Endothelial cell of umbilical vein (primary cell): Measurements from ENCODE around the gene UPF2. TPM values are rescaled to one million over a fixed set of nuclear protein-coding genes. Genes with fewer than 3 reads are reported as not detected.
"Not testable (repeated sequence)": the region's sequence is repeated elsewhere in the genome, so short reads cannot be mapped to it uniquely, and the experiment has no call there.

ENCODE experiments used
- BruUV-seq: library from RNA; stranded (reverse); fragments of 400-500 nt; replicated peaks from 2 replicates; lab custom pipeline; 2021; lab: Mats Ljungman, UMichigan
- CTCF ChIA-PET: fragments of 300-600, 350-600 bp; sonication (Branson Sonifier 250); formaldehyde crosslinking; loops from one replicate; lab custom pipeline; 2021; ENCODE audit warnings: antibody characterized with exemption, inconsistent platforms; lab: Charles Lee
- POLR2A ChIA-PET: fragments of 300-600, 350-600 bp; sonication (Branson Sonifier 250); formaldehyde crosslinking; loops from one replicate; lab custom pipeline; 2021; ENCODE audit warnings: antibody characterized with exemption, inconsistent platforms; lab: Charles Lee
- DNase-seq: peaks from one replicate; pipeline ENCODE4 v3.0.0-alpha.2; 2011; ENCODE audit warnings: low read depth, low spot score
- FAIRE-seq: peaks from 2 replicates; lab custom pipeline; 2011; peaks lifted over from hg19 to GRCh38; lab: Jason Lieb, UNC
- H2AFZ ChIP-seq: 2 replicates; pipeline ENCODE4 v1.6.0; 2012; ENCODE audit warnings: low read depth, low read length, control low read depth, inconsistent platforms
- H3K27ac ChIP-seq: 2 replicates; pipeline ENCODE4 v1.5.1; 2011; ENCODE audit warnings: low read depth, mild to moderate bottlenecking, control low read depth, low read length, moderate library complexity; ENCODE audit not compliant: insufficient read depth
- H3K27me3 ChIP-seq, 2 experiments: 2 replicates each; pipeline versions ENCODE4 v1.6.0 to v1.6.1; 2011; ENCODE audit warnings: low read length in 2 of 2, mixed read lengths in 1 of 2; ENCODE audit not compliant: control insufficient read depth in 2 of 2, insufficient read depth in 2 of 2
- H3K36me3 ChIP-seq, 2 experiments: 2 replicates in 1 of 2; 3 replicates in 1 of 2; pipeline ENCODE4 v1.5.1; 2011; ENCODE audit warnings: low read length in 2 of 2, mild to moderate bottlenecking in 1 of 2, moderate library complexity in 1 of 2; ENCODE audit not compliant: control insufficient read depth in 2 of 2, insufficient read depth in 2 of 2; ENCODE audit errors: extremely low read depth in 1 of 2
- H3K4me1 ChIP-seq: 3 replicates; pipeline ENCODE4 v1.5.1; 2011; ENCODE audit warnings: mild to moderate bottlenecking, low read length; ENCODE audit not compliant: control insufficient read depth, insufficient read depth; ENCODE audit errors: extremely low read depth
- H3K4me2 ChIP-seq: 2 replicates; pipeline ENCODE4 v1.6.1; 2011; ENCODE audit warnings: low read length, control low read depth, mixed read lengths; ENCODE audit not compliant: insufficient read depth
- H3K4me3 ChIP-seq, 3 experiments: fragments of 200-600 bp in 1 of 3; sonication (generic), shearing (Covaris generic) in 1 of 3; replicated peaks in 1 of 3; 2 replicates each; pipeline ENCODE4 v1.5.1; 2011 to 2016; ENCODE audit warnings: control low read depth in 3 of 3, low read length in 3 of 3, mild to moderate bottlenecking in 2 of 3, inconsistent platforms in 1 of 3, low read depth in 1 of 3, moderate library complexity in 1 of 3; ENCODE audit not compliant: insufficient read depth in 1 of 3
- H3K79me2 ChIP-seq: 2 replicates; pipeline ENCODE4 v1.6.0; 2012; ENCODE audit warnings: low read length, inconsistent platforms; ENCODE audit not compliant: control insufficient read depth, insufficient read depth
- H3K9ac ChIP-seq: replicated peaks from 2 replicates; pipeline ENCODE3; 2011; ENCODE audit warnings: low read length, control low read depth; ENCODE audit not compliant: insufficient read depth; ENCODE audit errors: extremely low read depth
- H3K9me1 ChIP-seq: replicated peaks from 3 replicates; pipeline ENCODE4 v1.6.0; 2011; ENCODE audit warnings: mild to moderate bottlenecking, low read length; ENCODE audit not compliant: control insufficient read depth, insufficient read depth; ENCODE audit errors: extremely low read depth
- H3K9me3 ChIP-seq: replicated peaks from 2 replicates; pipeline ENCODE4 v1.5.1; 2012; ENCODE audit warnings: low read length, inconsistent platforms; ENCODE audit not compliant: control insufficient read depth, insufficient read depth
- H4K20me1 ChIP-seq: replicated peaks from 2 replicates; pipeline ENCODE3; 2011; ENCODE audit warnings: mild to moderate bottlenecking, low read length; ENCODE audit not compliant: control insufficient read depth, insufficient read depth; ENCODE audit errors: extremely low read depth
- EZH2 ChIP-seq: IDR thresholded peaks from 2 replicates; pipeline ENCODE4 v1.6.1; 2012; ENCODE audit warnings: borderline replicate concordance, low read depth, mild to moderate bottlenecking, moderate library complexity, low read length, inconsistent platforms; ENCODE audit not compliant: severe bottlenecking
- FOS ChIP-seq: IDR thresholded peaks from 2 replicates; pipeline ENCODE4 v1.6.1; 2011; ENCODE audit warnings: mild to moderate bottlenecking, low read length, moderate library complexity, borderline replicate concordance; ENCODE audit not compliant: insufficient read depth
- GATA2 ChIP-seq: IDR thresholded peaks from 2 replicates; pipeline ENCODE4 v1.7.0; 2011; ENCODE audit warnings: low read depth, mild to moderate bottlenecking, moderate library complexity, mixed read lengths, low read length; ENCODE audit not compliant: insufficient read length, insufficient read depth
- JUN ChIP-seq: IDR thresholded peaks from 2 replicates; pipeline ENCODE4 v1.6.1; 2011; ENCODE audit warnings: borderline replicate concordance, low read depth; ENCODE audit not compliant: insufficient read length, insufficient read depth
- MYC ChIP-seq: IDR thresholded peaks from one replicate; pipeline ENCODE4 v1.6.1; 2011; ENCODE audit warnings: mild to moderate bottlenecking, low read depth, low read length
- POLR2A ChIP-seq: IDR thresholded peaks from 2 replicates; pipeline ENCODE4 v1.6.1; 2012; ENCODE audit warnings: low read depth, mild to moderate bottlenecking, control low read depth, low read length
- POLR2AphosphoS5 ChIP-seq: IDR thresholded peaks from 2 replicates; pipeline ENCODE4 v1.6.1; 2012; ENCODE audit warnings: low read depth, mild to moderate bottlenecking, control low read depth, low read length, moderate library complexity; ENCODE audit not compliant: insufficient read depth
- dilution Hi-C: fragments of 300-500 bp; cut with MboI; formaldehyde crosslinking; loops from one replicate; pipeline ENCODE4 v1.15.0; 2019; ENCODE audit warnings: low sequenced_read_pairs; ENCODE audit not compliant: extremely low pct_ligation_motif_present
- intact Hi-C: fragments of 100-400 bp; cut with micrococcal nuclease; formaldehyde crosslinking; loops from one replicate; pipeline ENCODE4 v1.10.0; 2022
- polyA plus RNA-seq, 4 experiments: library from polyadenylated mRNA; depleted of rRNA in 3 of 4; stranded (reverse) in 3 of 4; unstranded in 1 of 4; fragments of >200 nt; gene quantifications; 2 replicates each; pipeline versions ENCODE4 v1.2.1 to v1.2.3, GENCODE V29; 2011 to 2012; ENCODE audit warnings: missing spikeins in 1 of 4
- total RNA-seq: library from RNA; stranded (reverse); gene quantifications from 2 replicates; pipeline ENCODE4 v1.2.3, GENCODE V29; 2021
- TF ChIP-seq, protein P1 (sequence below), 2 donors: IDR thresholded peaks; 1 replicate in 1 of 2; 2 replicates in 1 of 2; pipeline ENCODE4 v1.5.1; 2011; ENCODE audit warnings: low read length in 2 of 2, mild to moderate bottlenecking in 2 of 2, moderate library complexity in 2 of 2, control low read depth in 1 of 2, inconsistent platforms in 1 of 2, low read depth in 1 of 2; ENCODE audit not compliant: insufficient read depth in 1 of 2; ENCODE audit errors: extremely low read depth in 1 of 2

UPF2 gene
- total and polyA plus RNA-seq, 2 donors (not counting 3 experiments of a cell fraction or from before 2014, with no cell fraction given): 4.8 to 27.7 TPM

DNA sequence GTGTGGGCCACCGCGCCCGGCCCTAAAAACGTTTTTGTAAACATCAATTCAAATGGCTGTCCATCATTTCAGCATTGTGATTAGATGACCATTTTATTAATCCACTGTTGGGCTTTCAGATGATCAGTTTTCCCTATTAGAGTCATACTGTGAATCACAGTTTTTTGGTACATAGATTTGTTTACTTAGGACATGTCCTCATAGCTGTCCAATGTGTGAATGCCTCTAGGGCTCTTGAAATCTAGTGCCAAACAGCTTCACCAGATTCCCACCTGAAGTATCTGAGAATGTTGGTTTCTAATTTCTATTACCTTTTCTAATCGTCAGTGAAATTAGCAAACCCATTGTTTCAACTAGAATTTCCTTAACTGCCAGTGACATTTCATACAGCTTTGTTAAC lies 66.8 kb downstream of the UPF2 start:
- CTCF ChIA-PET: interaction anchor here (2.2 to 3.1 kb wide), 2 partner anchors 11 to 194 kb away, joined by 17 to 20 read pairs; no protein-coding TSS in a partner anchor
- TF ChIP-seq EZH2 (no peak), JUN (no peak), FOS (no peak), POLR2A (no peak), POLR2AphosphoS5 (no peak), MYC (no peak), GATA2 (no peak)
- TF ChIP-seq, protein P1, sequence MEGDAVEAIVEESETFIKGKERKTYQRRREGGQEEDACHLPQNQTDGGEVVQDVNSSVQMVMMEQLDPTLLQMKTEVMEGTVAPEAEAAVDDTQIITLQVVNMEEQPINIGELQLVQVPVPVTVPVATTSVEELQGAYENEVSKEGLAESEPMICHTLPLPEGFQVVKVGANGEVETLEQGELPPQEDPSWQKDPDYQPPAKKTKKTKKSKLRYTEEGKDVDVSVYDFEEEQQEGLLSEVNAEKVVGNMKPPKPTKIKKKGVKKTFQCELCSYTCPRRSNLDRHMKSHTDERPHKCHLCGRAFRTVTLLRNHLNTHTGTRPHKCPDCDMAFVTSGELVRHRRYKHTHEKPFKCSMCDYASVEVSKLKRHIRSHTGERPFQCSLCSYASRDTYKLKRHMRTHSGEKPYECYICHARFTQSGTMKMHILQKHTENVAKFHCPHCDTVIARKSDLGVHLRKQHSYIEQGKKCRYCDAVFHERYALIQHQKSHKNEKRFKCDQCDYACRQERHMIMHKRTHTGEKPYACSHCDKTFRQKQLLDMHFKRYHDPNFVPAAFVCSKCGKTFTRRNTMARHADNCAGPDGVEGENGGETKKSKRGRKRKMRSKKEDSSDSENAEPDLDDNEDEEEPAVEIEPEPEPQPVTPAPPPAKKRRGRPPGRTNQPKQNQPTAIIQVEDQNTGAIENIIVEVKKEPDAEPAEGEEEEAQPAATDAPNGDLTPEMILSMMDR (IDR thresholded peaks at IDR 0.05; ENCODE audit: extremely low read depth in 1 of 2, insufficient read depth in 1 of 2, low read depth in 1 of 2, low read length in 2 of 2): no peak
- no peaks in the 10 kb centered on the region for H3K27me3 ChIP-seq
- BruUV-seq: no TSS peak
- no peaks in the 10 kb centered on the region for H3K9me3 ChIP-seq
- H3K4me3 ChIP-seq: no peak overlapping the region
- H3K36me3 ChIP-seq: peaks cover 0 to 5% of the 10 kb centered on the region in 2 experiments
- H3K4me2 ChIP-seq: no peak overlapping the region
- dilution Hi-C loops (no loop called here), intact Hi-C loops (no loop called here)
- no peak for FAIRE-seq
- H3K9ac ChIP-seq: no peak overlapping the region
- DNase-seq: no peak
- no peaks in the 10 kb centered on the region for H3K9me1 ChIP-seq
- H4K20me1 ChIP-seq: no peaks in the 10 kb centered on the region
- H3K27ac ChIP-seq: no peak overlapping the region
- POLR2A ChIA-PET: no interaction called here
- H3K4me1 ChIP-seq: no peaks in the 10 kb centered on the region
- H2AFZ ChIP-seq: no peak overlapping the region
- H3K79me2 ChIP-seq: no peaks in the 10 kb centered on the region

DNA sequence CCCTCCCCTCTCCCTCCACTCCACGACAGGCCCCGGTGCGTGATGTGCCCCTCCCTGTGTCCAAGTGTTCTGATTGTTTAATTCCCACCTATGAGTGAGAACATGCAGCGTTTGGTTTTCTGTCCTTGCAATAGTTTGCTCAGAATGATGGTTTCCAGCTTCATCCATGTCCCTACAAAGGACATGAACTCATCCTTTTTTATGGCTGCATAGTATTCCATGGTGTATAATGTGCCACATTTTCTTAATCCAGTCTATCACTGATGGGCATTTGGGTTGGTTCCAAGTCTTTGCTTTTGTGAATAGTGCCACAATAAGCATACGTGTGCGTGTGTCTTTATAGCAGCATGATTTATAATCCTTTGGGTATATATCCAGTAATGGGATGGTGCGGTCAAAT lies 70.1 kb downstream of the UPF2 start:
- intact Hi-C loops, H3K4me3 ChIP-seq, CTCF ChIA-PET, BruUV-seq, dilution Hi-C loops, DNase-seq, POLR2A ChIA-PET, H3K36me3 ChIP-seq, H3K79me2 ChIP-seq, H2AFZ ChIP-seq, H3K9me3 ChIP-seq, H3K9ac ChIP-seq, FAIRE-seq, H3K9me1 ChIP-seq, H3K4me1 ChIP-seq, H3K27ac ChIP-seq, H4K20me1 ChIP-seq, H3K4me2 ChIP-seq, H3K27me3 ChIP-seq: not testable (repeated sequence)
